Vagina (tissue), 2 donors: ENCODE measurements around the gene ASAP2.

Source experiments
- CTCF ChIP-seq, 3 experiments: fragments of 450-650 bp in 2 of 3; fragments of 200-600 bp in 1 of 3; sonication (generic) in 1 of 3; IDR thresholded peaks; one replicate each; pipeline ENCODE4 v1.5.1; 2017 to 2019; ENCODE audit warnings: antibody characterized with exemption in 3 of 3, mild to moderate bottlenecking in 2 of 3, moderate library complexity in 2 of 3
- POLR2AphosphoS5 ChIP-seq, 2 donors: sonication (generic); formaldehyde crosslinking; IDR thresholded peaks; one replicate each; pipeline ENCODE4 v1.9.0; 2017; ENCODE audit warnings: antibody characterized with exemption in 2 of 2, mild to moderate bottlenecking in 2 of 2, low read depth in 1 of 2; ENCODE audit not compliant: insufficient read depth in 1 of 2

- TF ChIP-seq CTCF (IDR thresholded peaks at IDR 0.05) (no peak), POLR2AphosphoS5 (IDR thresholded peaks at IDR 0.05; ENCODE audit: insufficient read depth in 1 of 2, low read depth in 1 of 2) (peak; percentile 86 to 95)
These were observed 216.7 kb downstream of the ASAP2 start, which contains the start of the genes CPSF3 and ITGB1BP1 for GRCh38 chr2:9423100-9423921.
